Adrenal gland (tissue), 5 donors: Measurements from ENCODE around the gene CFAP20.

Experiments used
- POLR2A ChIP-seq, 2 donors: fragments of 450-650 bp; IDR thresholded peaks; one replicate each; pipeline ENCODE4 v1.6.1; 2017; ENCODE audit warnings: antibody characterized with exemption in 2 of 2, mild to moderate bottlenecking in 2 of 2, moderate library complexity in 1 of 2
- TF ChIP-seq, protein P1 (sequence below), 6 experiments: fragments of 450-650 bp in 4 of 6; fragments of 200-600 bp in 2 of 6; sonication (generic) in 1 of 6; IDR thresholded peaks; 1 replicate in 5 of 6; 2 replicates in 1 of 6; pipeline versions ENCODE4 v1.5.1 to v1.8.0; 2016 to 2021; ENCODE audit warnings: antibody characterized with exemption in 6 of 6, mild to moderate bottlenecking in 2 of 6, moderate library complexity in 1 of 6
- donor health status: DM: no; HTN: no; CAD: no.

DNA sequence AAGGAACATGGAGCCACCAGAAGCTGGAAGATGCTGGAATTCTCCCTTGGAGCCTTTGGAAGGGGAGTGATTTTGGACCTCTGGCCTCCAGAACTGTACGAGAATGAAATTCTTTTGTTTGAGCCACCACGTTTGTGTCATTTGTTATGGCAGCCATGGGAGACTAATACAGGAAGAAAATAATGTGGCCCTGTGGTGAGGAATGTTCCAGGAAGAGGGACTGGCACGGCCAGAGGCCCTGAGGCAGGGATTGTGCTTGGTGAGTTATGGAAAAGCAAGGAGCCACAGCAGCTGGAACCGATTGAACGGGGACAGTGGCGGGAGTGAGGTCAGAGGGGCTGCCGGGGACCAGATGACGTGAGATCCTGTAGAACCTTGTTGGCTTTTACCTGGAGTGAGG lies 51.4 kb downstream of the CFAP20 start:
- TF ChIP-seq, protein P1, sequence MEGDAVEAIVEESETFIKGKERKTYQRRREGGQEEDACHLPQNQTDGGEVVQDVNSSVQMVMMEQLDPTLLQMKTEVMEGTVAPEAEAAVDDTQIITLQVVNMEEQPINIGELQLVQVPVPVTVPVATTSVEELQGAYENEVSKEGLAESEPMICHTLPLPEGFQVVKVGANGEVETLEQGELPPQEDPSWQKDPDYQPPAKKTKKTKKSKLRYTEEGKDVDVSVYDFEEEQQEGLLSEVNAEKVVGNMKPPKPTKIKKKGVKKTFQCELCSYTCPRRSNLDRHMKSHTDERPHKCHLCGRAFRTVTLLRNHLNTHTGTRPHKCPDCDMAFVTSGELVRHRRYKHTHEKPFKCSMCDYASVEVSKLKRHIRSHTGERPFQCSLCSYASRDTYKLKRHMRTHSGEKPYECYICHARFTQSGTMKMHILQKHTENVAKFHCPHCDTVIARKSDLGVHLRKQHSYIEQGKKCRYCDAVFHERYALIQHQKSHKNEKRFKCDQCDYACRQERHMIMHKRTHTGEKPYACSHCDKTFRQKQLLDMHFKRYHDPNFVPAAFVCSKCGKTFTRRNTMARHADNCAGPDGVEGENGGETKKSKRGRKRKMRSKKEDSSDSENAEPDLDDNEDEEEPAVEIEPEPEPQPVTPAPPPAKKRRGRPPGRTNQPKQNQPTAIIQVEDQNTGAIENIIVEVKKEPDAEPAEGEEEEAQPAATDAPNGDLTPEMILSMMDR (IDR thresholded peaks at IDR 0.05), result no peak
- no peak for TF ChIP-seq POLR2A (IDR thresholded peaks at IDR 0.05)
